HCT116 (cell line): ENCODE data around the gene EEPD1. TPM values are rescaled to one million over a fixed set of nuclear protein-coding genes. Genes with fewer than 3 reads are reported as not detected.

Source experiments
- ATAC-seq: fragments of 200-7000 bp; cut with Tn5 transposase; 2 replicates; pipeline ENCODE4 v1.9.1; 2020; ENCODE audit warnings: mild to moderate bottlenecking, moderate library complexity
- BruUV-seq: library from RNA; stranded (reverse); fragments of 400-500 nt; replicated peaks from 2 replicates; lab custom pipeline; 2021; lab: Mats Ljungman, UMichigan
- CTCF ChIA-PET: fragments of 300-600 bp; sonication (Branson Sonifier 250); formaldehyde crosslinking; loops from one replicate; lab custom pipeline; 2021; ENCODE audit warnings: antibody characterized with exemption; lab: Charles Lee
- POLR2A ChIA-PET: fragments of 300-600, 350-600 bp; sonication (Branson Sonifier 250); formaldehyde crosslinking; loops from one replicate; lab custom pipeline; 2021; ENCODE audit warnings: antibody characterized with exemption; lab: Charles Lee
- RAD21 ChIA-PET, 2 experiments: fragments of 300-600 bp; sonication (Branson Sonifier 250); formaldehyde crosslinking; loops; one replicate each; lab custom pipeline; 2023; ENCODE audit warnings: low total read pairs in 2 of 2; ENCODE audit not compliant: uncharacterized antibody in 2 of 2, unreplicated experiment in 2 of 2, low non-redundant PET in 1 of 2; lab: Charles Lee
- DNase-seq: peaks from one replicate; pipeline ENCODE4 v3.0.0-alpha.2; 2010; ENCODE audit warnings: low read depth, low spot score
- H2AFZ ChIP-seq: fragments of 200-600 bp; shearing (Covaris generic), sonication (generic); 2 replicates; pipeline ENCODE4 v1.6.1; 2017; ENCODE audit warnings: low read depth, mixed run types, mixed read lengths, antibody characterized with exemption, low read length; ENCODE audit not compliant: poor library complexity, severe bottlenecking
- H3K27ac ChIP-seq: 2 replicates; pipeline ENCODE4 v1.5.1; 2012; ENCODE audit warnings: low read depth, low read length
- H3K27me3 ChIP-seq: fragments of 200-600 bp; sonication (generic); 2 replicates; pipeline ENCODE4 v1.6.1; 2016; ENCODE audit warnings: mixed run types, low read length, mixed read lengths; ENCODE audit not compliant: insufficient read depth
- H3K36me3 ChIP-seq, 2 experiments: fragments of 200-500 bp in 1 of 2; fragments of 200-600 bp in 1 of 2; sonication (Bioruptor generic) in 1 of 2; sonication (generic) in 1 of 2; 2 replicates each; pipeline versions ENCODE4 v1.5.1 to v1.6.1; 2014 to 2016; ENCODE audit warnings: low read length in 2 of 2, inconsistent platforms in 1 of 2, mixed read lengths in 1 of 2, mixed run types in 1 of 2; ENCODE audit not compliant: insufficient read depth in 2 of 2, control insufficient read depth in 1 of 2
- H3K4me1 ChIP-seq, 2 experiments: fragments of 200-600 bp in 1 of 2; sonication (generic) in 1 of 2; 2 replicates each; pipeline versions ENCODE4 v1.5.1 to v1.6.1; 2012 to 2017; ENCODE audit warnings: low read length in 2 of 2, inconsistent platforms in 1 of 2, mild to moderate bottlenecking in 1 of 2, mixed read lengths in 1 of 2, mixed run types in 1 of 2, moderate library complexity in 1 of 2; ENCODE audit not compliant: insufficient read depth in 2 of 2, control insufficient read depth in 1 of 2
- H3K4me2 ChIP-seq: fragments of 200-600 bp; sonication (generic); 2 replicates; pipeline ENCODE4 v1.6.1; 2017; ENCODE audit warnings: mixed run types, low read length, mixed read lengths
- H3K4me3 ChIP-seq, 2 experiments: fragments of 200-600 bp in 1 of 2; sonication (generic) in 1 of 2; replicated peaks in 1 of 2; 2 replicates each; pipeline ENCODE4 v1.5.1; 2011 to 2016; ENCODE audit warnings: low read length in 2 of 2, control low read depth in 1 of 2, low read depth in 1 of 2, mild to moderate bottlenecking in 1 of 2, mixed read lengths in 1 of 2, mixed run types in 1 of 2
- H3K79me2 ChIP-seq: fragments of 200-600 bp; sonication (generic); 2 replicates; pipeline ENCODE4 v1.6.1; 2017; ENCODE audit warnings: mild to moderate bottlenecking, mixed run types, low read length, moderate library complexity, mixed read lengths; ENCODE audit not compliant: insufficient read depth
- H3K9ac ChIP-seq: fragments of 200-600 bp; sonication (generic); 2 replicates; pipeline ENCODE4 v1.6.1; 2016; ENCODE audit warnings: low read length, mixed read lengths
- H3K9me2 ChIP-seq: fragments of 200-600 bp; sonication (generic), shearing (Covaris generic); 2 replicates; pipeline ENCODE4 v1.6.1; 2017; ENCODE audit warnings: mixed run types, mild to moderate bottlenecking, moderate library complexity; ENCODE audit not compliant: insufficient read depth
- H3K9me3 ChIP-seq, 2 experiments: fragments of 200-500 bp in 1 of 2; fragments of 200-600 bp in 1 of 2; sonication (Bioruptor generic) in 1 of 2; sonication (generic) in 1 of 2; 2 replicates each; pipeline ENCODE4 v1.6.1; 2014 to 2017; ENCODE audit warnings: low read length in 2 of 2, mixed read lengths in 2 of 2, inconsistent platforms in 1 of 2, low read depth in 1 of 2, mild to moderate bottlenecking in 1 of 2, mixed run types in 1 of 2, moderate library complexity in 1 of 2; ENCODE audit not compliant: control insufficient read depth in 1 of 2, insufficient read depth in 1 of 2
- H4K20me1 ChIP-seq: fragments of 200-600 bp; sonication (generic), shearing (Covaris generic); 2 replicates; pipeline ENCODE4 v1.6.1; 2017; ENCODE audit warnings: mixed run types, mild to moderate bottlenecking, moderate library complexity; ENCODE audit not compliant: insufficient read depth
- EGR1 ChIP-seq: IDR thresholded peaks from 2 replicates; pipeline ENCODE4 v1.6.1; 2012; ENCODE audit warnings: low read depth
- REST ChIP-seq: IDR thresholded peaks from 2 replicates; pipeline ENCODE4 v1.6.1; 2012; ENCODE audit warnings: low read depth
- ZBTB33 ChIP-seq: IDR thresholded peaks from 2 replicates; pipeline ENCODE4 v1.6.1; 2011; ENCODE audit warnings: mild to moderate bottlenecking, low read length, moderate library complexity; ENCODE audit not compliant: insufficient replicate concordance; ENCODE audit errors: extremely low read depth
- intact Hi-C: fragments of 100-400 bp; cut with micrococcal nuclease; formaldehyde crosslinking; loops from 2 replicates; pipeline ENCODE4 v1.10.0; 2022
- total RNA-seq: library from RNA; stranded (reverse); gene quantifications from one replicate; pipeline ENCODE4 v1.2.1, GENCODE V29; 2021; ENCODE audit not compliant: unreplicated experiment

EEPD1 gene
- total RNA-seq, 1 experiment from 2014 or later = 4.2 TPM

GRCh38 chr7:36288501-36288900, 135.4 kb downstream of the EEPD1 start:
- TF ChIP-seq ZBTB33 (no peak), REST (no peak), EGR1 (no peak)
- H3K27me3 ChIP-seq = no peaks in the 10 kb centered on the region
- H3K4me2 ChIP-seq = no peak overlapping the region
- BruUV-seq = no TSS peak
- H3K4me3 ChIP-seq = no peak overlapping the region
- no peaks in the 10 kb centered on the region for H3K79me2 ChIP-seq
- ATAC-seq = no peak
- peaks cover 40 to 52% of the 10 kb centered on the region in 2 experiments for H3K4me1 ChIP-seq
- RAD21 ChIA-PET = no interaction called here
- H3K36me3 ChIP-seq = no peaks in the 10 kb centered on the region
- no peak overlapping the region for H3K9ac ChIP-seq
- H3K9me2 ChIP-seq = no peaks in the 10 kb centered on the region
- no peak overlapping the region for H3K27ac ChIP-seq
- no peaks in the 10 kb centered on the region for H3K9me3 ChIP-seq
- POLR2A ChIA-PET = no interaction called here
- no peaks in the 10 kb centered on the region for H4K20me1 ChIP-seq
- no peak overlapping the region for H2AFZ ChIP-seq
- CTCF ChIA-PET = interaction anchor here (1.2 kb wide), 1 partner anchor 48 kb away, joined by 3 read pairs; no protein-coding TSS in a partner anchor
- intact Hi-C loops = no loop called here
- no peak for DNase-seq
